HG02759 (cell line): Measurements from ENCODE around the gene KCNMA1.

ENCODE experiments used
- ATAC-seq: cut with Tn5 transposase; IDR thresholded peaks from one replicate; pipeline ENCODE4 v1.9.1; 2021; ENCODE audit warnings: mild to moderate bottlenecking, moderate library complexity; ENCODE audit not compliant: unreplicated experiment

KCNMA1 gene

DNA sequence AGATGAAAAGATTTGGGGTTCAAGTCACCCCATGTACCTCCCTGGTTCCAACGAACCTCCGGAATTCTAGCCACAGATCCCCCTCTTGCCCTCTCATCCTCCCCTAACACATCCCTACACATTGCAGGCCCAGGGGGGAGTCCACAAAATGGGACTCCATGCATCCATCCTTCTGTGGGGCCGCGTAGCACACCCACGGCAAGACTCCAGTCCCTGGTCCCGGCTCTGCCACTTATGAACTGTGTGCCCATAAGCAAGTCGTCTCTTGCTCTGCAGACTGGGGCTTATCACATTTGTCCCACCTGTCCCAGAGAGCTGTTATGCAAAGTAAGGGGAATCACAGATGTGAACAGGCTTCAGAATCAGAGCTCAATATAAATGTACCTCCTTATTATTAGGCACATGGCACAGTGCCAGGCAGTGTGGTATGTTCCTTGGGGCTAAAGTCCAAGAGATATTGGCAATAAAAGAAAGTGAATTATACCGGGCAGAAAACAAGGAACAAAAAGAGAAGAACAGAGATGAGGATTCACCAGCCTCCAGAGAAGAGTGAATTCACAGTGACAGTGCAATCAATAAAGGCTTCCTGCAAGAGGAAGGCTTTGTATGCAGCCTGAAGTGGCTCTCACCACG is 73.9 kb downstream of the KCNMA1 start:
- ATAC-seq: no peak

- ATAC-seq: no peak
Measured at GRCh38 chr10:77562742-77563141, 74.9 kb downstream of the KCNMA1 start.

DNA sequence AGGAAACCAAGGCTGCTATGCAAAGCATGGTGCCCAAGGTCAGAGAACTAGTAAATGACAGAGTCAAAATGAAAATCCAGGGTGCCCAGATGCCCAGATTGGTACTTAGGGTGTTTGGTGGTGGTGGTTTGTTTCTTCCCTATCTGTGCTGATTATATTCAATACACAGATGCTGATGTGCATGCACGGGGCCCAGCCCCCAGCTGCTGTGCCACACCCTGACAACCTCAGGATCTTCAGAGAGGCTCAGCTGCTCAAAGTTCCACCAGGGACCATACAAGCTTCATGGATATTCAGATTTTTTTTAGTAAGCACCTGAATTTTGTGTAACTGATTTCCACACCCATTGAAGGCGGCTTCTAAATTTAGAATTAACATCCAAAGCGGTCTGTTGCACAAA is 75.6 kb downstream of the KCNMA1 start:
- ATAC-seq: no peak

GRCh38 chr10:77560471-77560870 is 77.1 kb downstream of the KCNMA1 start:
- ATAC-seq: no peak

DNA sequence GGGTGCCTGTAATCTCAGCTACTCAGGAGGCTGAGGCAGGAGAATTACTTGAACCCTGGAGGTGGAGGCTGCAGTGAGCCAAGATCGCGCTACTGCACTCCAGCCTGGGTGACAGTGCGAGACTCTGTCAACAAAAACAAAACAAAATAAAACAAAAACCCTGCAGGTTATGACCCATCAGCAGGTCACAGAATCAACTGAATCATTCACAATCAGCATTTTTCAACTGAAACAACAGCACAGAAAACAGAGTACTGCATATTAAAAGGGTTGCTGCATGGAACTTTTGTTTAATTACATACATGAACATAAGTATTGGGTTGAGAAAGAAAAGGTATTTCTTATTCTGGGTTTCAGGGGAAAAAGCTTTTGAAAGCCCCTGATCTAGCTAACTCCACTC is 77.6 kb downstream of the KCNMA1 start:
- no peak for ATAC-seq

DNA sequence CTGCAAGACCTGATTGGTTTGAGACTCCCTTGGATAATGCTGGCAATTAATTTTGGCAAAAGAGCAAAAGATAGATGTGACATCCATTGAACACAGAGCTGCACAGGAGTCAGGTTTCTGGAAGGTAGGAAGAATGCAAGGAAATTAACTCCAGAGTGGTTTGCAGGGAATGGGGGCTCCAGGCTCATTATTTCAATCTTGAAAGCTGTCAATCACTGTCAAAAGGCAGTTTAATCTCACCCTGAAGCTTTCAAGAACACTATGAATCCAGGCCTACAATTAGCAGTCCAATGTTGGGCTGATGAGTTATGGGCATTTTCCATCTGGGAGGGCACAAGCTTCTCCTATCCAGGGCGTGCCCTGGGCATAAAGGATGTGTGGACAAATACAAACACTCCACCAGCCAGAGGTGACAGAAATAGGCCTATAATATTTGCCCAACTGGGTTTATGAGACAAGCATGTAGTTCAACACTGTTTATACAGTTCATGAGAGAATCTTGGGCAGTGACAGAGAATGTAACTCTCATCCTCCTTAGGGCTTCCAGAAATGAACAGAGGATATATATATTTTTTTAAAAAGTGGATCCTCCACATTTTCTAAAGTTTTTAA is 80.5 kb downstream of the KCNMA1 start:
- ATAC-seq: no peak

DNA sequence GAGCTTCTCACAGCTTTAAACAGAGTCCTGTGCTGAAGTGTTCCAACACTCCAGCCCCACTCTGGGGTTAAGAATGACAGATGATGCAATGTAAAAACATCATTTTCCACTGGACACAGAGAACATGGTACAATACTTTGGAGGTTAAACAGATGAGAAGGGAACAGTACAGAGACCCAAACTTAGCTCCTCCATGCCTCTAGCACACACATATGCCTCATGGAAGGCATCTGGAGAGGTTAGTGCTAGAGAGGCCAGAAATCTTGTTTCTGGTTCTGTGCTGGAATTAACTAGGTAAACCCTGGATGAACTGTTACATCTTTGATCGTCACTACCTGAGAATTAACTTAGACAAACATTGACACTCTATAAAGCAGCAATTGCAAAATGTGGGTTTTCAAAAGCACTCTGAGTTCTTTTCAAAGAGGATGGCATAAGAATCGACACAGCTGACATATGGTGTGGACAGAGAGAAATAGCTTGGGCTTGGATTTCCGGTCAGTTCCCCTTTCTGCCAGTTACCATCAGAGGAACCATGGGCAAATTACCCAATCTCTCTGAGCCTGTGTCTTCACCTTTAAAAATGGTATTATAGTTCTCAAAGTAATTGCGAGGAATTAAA is 81.9 kb downstream of the KCNMA1 start:
- ATAC-seq: no peak

DNA sequence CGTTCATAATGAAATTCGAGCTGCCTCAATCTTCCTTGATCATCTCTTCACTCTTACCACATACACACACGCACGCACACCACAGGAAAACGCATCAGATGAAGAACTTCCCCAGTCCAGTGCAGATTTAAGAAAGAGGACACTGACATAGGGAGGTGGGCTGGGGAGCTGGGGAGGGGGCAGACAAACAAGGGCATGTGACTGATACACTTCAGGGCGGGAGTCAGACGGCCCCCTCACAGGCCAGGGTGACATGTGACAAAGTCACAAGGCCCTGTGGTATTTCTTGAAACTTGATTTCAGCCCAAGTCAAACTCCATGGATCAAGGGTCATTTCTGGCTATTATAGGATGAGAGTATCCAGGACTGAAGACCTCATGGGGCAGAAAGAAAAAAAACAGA is 82.6 kb downstream of the KCNMA1 start:
- no peak for ATAC-seq

- no peak for ATAC-seq
Measured at GRCh38 chr10:77553966-77554365, 83.6 kb downstream of the KCNMA1 start.

DNA sequence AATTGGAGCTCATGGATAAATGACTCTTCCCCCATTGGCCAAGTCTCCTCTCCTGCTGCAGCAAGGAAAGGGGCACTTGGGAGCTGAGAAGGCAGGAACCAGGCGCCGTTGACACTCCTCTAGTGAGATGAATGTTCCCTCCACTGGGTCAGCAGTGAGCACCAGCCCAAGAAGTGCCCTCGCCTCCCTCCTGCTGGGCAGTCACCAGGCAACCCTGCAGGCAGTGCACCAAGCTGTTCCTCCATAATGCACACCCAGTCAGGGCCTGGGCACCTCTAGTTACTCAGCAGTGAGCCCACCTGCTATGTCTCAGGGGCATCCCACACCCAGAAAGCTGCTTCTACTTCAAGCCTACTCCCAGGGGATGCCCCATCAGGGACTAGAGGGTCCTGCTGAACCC is 84.3 kb downstream of the KCNMA1 start:
- no peak for ATAC-seq

GRCh38 chr10:77552252-77552651 is 85.4 kb downstream of the KCNMA1 start:
- ATAC-seq: no peak

- ATAC-seq: no peak
Measured at GRCh38 chr10:77550378-77550777, 87.2 kb downstream of the KCNMA1 start.

DNA sequence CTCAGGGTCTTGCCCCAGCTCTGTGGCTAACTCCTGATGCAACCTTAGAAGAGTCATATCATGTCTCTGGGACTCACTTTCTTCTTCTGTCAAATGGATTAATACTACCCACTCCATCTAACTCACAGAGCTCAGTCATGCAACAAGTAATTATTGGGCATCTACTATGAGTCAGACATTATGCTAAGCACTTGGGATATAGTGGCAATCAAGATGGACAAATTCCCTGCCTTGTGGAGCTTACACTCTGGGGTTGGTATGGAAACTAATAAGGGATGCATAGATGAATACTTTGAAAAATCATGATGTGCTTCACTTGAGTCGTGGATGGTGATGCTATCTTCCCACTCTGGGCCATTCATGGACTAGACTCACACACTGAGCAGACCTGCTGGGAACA is 88.9 kb downstream of the KCNMA1 start:
- ATAC-seq: no peak

DNA sequence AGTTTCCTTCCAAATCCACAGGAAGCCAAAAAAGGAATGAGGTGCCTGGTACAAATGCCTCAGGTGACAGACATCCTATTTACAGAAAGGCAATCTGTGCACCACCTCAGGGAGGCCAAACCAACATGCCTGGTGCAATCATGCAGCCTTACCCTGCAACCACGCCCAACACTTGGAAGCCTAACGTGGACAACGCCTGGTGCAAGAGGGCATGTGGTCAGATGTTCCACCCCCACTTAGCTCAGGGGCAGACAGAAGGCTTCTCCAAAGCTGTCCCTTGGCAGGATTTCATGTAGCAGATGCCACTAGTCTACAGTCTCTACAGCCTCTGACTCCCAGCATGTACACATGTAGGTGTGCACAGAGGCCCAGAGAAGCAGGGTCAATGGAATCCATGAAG is 89.5 kb downstream of the KCNMA1 start:
- no peak for ATAC-seq

GRCh38 chr10:77547307-77548050 is 90.1 kb downstream of the KCNMA1 start:
- no peak for ATAC-seq

DNA sequence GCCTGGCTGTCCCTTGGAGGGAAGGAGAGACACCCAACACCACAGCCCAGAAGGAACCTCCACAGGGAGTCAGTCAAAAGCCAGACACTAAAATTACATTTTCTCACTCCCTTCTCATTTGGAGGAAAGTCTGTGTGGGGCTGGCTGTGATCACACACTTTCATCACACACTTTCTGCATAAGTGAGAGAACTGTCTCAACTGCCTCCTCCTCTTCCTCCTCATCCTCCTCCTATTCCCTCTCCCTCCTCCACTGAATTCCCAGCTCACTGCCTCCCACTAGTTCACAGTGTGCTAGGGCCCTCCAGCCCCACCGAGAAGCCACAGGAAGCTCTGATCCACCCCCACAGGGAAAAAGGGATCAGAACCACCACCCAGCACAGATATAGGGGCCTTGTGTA is 91.6 kb downstream of the KCNMA1 start:
- no peak for ATAC-seq

- ATAC-seq: no peak
Measured at GRCh38 chr10:77545585-77545984, 92.0 kb downstream of the KCNMA1 start.

- ATAC-seq: no peak
Measured at GRCh38 chr10:77544617-77545016, 93.0 kb downstream of the KCNMA1 start.

DNA sequence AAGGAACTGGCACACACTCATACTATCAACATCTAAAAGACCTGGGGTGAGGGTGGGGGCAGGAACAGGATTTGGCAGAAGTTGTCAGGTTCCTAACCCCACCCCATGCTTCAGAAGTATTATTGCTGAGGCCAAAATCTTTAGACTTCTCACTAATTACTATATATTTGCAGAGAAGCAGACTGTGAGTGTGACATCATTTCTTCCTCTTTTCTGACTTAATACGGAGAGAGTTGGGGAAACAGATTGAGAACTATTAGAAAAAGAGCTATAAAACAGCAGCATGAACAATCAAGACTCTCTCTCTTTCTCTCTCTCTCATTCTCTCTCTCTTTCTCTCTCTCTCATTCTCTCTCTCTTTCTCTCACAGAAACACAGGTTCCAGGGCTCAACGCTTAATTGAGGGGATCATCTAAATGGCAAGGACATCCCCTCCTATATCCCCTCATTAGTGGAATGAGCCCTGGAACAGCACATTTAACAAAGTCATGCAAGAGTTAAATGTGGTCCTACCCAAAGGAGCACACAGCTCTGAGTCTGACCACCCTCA is 94.8 kb downstream of the KCNMA1 start:
- ATAC-seq: no peak

DNA sequence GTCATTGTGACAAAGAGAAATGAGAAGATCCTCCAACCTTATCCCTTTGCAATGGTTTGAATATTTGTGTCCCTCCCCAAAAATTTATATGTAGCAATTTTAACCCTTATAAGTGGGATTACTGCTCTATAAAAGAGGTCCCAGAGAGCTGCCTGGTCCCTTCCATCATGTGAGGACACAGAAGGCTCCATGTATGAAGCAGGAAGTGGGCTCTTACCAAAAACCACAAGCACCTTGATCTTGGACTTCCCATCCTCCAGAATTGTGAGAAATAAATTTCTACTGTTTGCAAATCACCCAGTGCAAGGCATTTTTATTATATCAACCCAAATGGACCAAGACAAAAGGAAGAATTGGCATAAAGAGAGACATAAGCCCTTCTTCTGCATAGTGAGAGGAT is 95.7 kb downstream of the KCNMA1 start:
- ATAC-seq: no peak

DNA sequence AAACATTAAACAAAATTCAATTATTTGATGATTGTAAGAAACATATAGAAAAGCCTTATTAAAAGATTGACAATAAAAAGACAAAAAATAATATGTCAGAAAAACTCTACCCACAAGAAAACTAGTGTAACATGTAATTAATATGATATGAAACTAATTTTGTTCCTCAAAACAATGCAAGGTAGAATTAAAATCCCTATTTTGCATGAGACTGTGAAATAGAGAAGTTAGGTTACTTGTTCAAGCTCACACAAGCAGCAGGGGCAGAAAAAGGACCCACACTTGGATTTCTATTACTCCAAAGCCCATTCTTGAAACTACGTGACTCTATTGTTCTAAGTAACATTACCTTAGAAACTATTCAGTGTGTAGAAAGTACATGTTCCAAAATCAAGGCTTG is 96.4 kb downstream of the KCNMA1 start:
- no peak for ATAC-seq
